ENCODE results near the gene CREB5.

The CREB5 gene

GRCh38 chr7:28714459-28715120, 302.3 kb downstream of the CREB5 start:
- no peak for DNase-seq (ENCODE audit: low read depth in 2 of 2)
- no peak for TF ChIP-seq CTCF (IDR thresholded peaks at IDR 0.05; ENCODE audit: low read depth, low read length)
- H3K4me3 ChIP-seq (replicated peaks in 1 of 2; ENCODE audit: low read depth in 2 of 2, low read length in 2 of 2): no peak overlapping the region

GRCh38 chr7:28717445-28718054, 305.2 kb downstream of the CREB5 start:
- no peak overlapping the region for H3K4me3 ChIP-seq (replicated peaks in 1 of 2; ENCODE audit: low read depth in 2 of 2, low read length in 2 of 2)
- TF ChIP-seq CTCF (IDR thresholded peaks at IDR 0.05; ENCODE audit: low read depth, low read length): no peak
- DNase-seq (ENCODE audit: low read depth in 2 of 2): no peak

- H3K4me3 ChIP-seq (replicated peaks in 1 of 2; ENCODE audit: low read depth in 2 of 2, low read length in 2 of 2): no peak overlapping the region
- TF ChIP-seq CTCF (IDR thresholded peaks at IDR 0.05; ENCODE audit: low read depth, low read length): no peak
- no peak for DNase-seq (ENCODE audit: low read depth in 2 of 2)
These were observed 305.8 kb downstream of the CREB5 start for GRCh38 chr7:28718055-28718481.

- no peak for DNase-seq (ENCODE audit: low read depth in 2 of 2)
- no peak overlapping the region for H3K4me3 ChIP-seq (replicated peaks in 1 of 2; ENCODE audit: low read depth in 2 of 2, low read length in 2 of 2)
- no peak for TF ChIP-seq CTCF (IDR thresholded peaks at IDR 0.05; ENCODE audit: low read depth, low read length)
These were observed 306.2 kb downstream of the CREB5 start for GRCh38 chr7:28718545-28718944.

- no peak overlapping the region for H3K4me3 ChIP-seq (replicated peaks in 1 of 2; ENCODE audit: low read depth in 2 of 2, low read length in 2 of 2)
- TF ChIP-seq CTCF (IDR thresholded peaks at IDR 0.05; ENCODE audit: low read depth, low read length): no peak
- no peak for DNase-seq (ENCODE audit: low read depth in 2 of 2)
These were observed 310.4 kb downstream of the CREB5 start for GRCh38 chr7:28722684-28723083.

GRCh38 chr7:28723336-28723735, 311.0 kb downstream of the CREB5 start:
- H3K4me3 ChIP-seq (replicated peaks in 1 of 2; ENCODE audit: low read depth in 2 of 2, low read length in 2 of 2): no peak overlapping the region
- TF ChIP-seq CTCF (IDR thresholded peaks at IDR 0.05; ENCODE audit: low read depth, low read length): no peak
- DNase-seq (ENCODE audit: low read depth in 2 of 2): no peak
